NCI-H774 (cell line): ENCODE data around the gene TNPO3.
"Not testable (repeated sequence)": the region's sequence is repeated elsewhere in the genome, so short reads cannot be mapped to it uniquely, and the experiment has no call there.

Experiments used
- DNase-seq: peaks from one replicate; lab custom pipeline; 2025; lab: John Stamatoyannopoulos, UW

Gene TNPO3

GRCh38 chr7:128961030-128961659, 93.8 kb downstream of the TNPO3 start:
- no peak for DNase-seq

GRCh38 chr7:128959296-128959695, 95.6 kb downstream of the TNPO3 start:
- no peak for DNase-seq

- DNase-seq = no peak
Measured at GRCh38 chr7:128955981-128956380, 98.9 kb downstream of the TNPO3 start.

DNA sequence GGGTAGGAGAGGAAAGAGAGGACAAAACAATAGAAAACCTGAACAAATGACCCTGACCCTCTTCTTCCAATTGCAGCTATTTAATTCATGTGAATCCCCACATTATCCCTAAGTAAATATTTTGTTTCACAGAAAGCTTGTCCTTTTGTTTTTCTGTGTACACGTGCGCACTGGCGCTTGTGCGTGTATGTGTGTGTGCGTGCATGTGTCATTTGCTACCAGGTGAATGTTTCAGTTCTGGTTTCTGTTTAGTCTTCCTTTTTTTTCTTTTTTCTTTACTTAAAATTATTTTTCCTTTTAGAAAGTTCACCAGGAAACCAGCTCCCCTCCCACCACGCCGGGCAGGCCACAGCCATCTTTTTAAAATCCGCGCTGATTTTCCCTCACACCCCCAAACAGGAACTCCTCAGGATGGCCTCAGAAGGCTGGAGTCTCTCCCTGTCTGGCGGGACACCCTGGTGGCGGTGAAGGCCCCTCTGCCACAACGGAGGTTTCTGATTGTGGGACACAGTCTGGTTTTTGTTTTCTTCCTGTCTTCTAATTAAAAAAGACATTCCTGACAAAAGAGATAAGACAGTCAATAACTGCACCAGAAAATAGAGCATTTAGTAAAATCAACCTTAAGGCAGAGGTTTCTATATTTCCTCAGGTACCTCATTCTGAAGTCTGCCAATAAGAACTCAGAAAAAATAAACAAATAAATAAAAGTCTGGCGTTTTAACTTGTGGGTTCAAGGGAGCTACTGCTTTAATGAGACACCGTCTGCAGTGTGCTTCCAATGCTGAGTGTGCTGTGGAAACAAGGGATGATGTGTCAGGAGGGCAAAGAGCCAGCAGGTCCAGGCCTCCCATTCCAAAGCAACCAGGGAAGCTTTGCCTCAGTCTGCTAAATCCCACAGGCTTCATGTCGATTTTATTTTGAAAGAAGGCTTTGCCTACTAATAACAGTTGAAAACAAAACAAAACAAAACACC, 99.8 kb downstream of the TNPO3 start:
- peak; percentile 8 for DNase-seq

GRCh38 chr7:128954150-128954549, 100.8 kb downstream of the TNPO3 start:
- DNase-seq = no peak

DNA sequence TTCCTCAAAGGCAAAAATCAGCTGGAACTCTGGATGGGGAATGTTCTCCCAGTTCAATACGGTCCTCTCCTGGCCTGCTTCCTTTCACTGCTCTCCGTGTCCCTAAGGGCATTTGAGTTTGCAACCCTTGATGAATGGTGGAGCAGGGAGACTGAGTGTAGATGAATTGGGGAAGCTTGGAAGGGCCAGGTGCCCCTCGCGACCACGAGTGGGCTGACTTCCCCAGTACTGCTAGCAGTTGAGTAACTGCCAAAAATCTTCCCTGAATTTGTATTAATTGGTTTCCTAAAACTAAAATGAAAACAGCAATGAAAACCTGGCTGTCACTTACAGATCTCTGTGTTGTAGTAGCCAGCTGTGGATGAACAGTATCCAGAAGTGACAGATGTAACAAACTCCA, 103.6 kb downstream of the TNPO3 start:
- no peak for DNase-seq

GRCh38 chr7:128948976-128949760, 105.7 kb downstream of the TNPO3 start:
- no peak for DNase-seq

- DNase-seq = no peak
Measured at GRCh38 chr7:128948312-128948973, 106.5 kb downstream of the TNPO3 start.

GRCh38 chr7:128947854-128948253, 107.1 kb downstream of the TNPO3 start:
- no peak for DNase-seq

GRCh38 chr7:128946936-128947830, 107.7 kb downstream of the TNPO3 start:
- no peak for DNase-seq

- no peak for DNase-seq
Measured at GRCh38 chr7:128945668-128946366, 109.1 kb downstream of the TNPO3 start.

GRCh38 chr7:128944487-128945236, 110.2 kb downstream of the TNPO3 start:
- no peak for DNase-seq

GRCh38 chr7:128943251-128943650, 111.7 kb downstream of the TNPO3 start:
- DNase-seq = not testable (repeated sequence)

DNA sequence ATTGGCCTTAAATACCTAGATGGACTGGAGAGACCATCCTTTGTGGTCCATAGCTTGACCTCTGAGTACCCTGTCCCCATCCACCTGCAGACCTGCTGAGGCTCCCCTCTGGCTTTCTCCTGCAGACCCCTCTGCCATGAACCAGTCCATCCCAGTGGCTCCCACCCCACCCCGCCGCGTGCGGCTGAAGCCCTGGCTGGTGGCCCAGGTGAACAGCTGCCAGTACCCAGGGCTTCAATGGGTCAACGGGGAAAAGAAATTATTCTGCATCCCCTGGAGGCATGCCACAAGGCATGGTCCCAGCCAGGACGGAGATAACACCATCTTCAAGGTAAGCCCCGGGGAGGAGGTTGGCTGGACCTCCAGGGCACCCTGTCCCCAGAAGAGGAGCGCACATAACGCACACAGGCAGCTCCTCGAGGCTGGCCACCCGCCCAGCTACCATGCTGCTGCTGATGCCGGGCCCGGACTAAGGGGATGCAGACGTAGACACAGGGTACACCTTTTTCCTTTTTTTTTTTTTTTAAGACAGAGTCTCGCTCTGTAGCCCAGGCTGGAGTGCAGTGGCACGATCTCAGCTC, 112.9 kb downstream of the TNPO3 start:
- DNase-seq = no peak

DNA sequence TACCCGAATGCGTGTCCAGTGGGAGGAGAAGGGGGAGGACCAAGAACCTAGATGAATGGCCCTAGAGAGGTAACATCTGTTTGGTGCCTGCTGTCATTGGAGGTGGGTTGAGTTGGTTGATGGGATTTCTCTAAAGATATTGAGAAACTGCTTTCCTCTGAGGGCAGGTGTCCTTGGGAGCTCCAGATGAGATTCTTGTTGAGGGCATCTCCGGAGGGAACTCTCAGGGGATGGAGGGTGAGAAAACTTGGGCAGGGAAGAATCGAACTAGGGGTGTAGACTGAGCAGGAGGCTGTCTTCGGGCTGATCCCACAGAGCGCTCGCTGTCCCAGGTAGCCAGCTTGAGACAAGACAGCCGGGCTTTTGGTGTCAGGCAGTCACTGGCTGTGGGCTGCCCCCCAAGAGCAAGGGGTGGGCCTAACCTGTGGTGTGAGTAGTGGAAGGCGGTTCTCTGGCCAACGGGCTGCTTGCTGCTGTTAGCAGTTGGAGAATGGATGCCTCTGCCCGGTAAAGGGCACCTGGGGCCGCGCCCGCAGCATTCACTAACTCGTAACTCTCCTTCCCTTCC, 113.5 kb downstream of the TNPO3 start:
- DNase-seq = no peak

GRCh38 chr7:128940494-128941322, 114.2 kb downstream of the TNPO3 start:
- no peak for DNase-seq

- no peak for DNase-seq
Measured at GRCh38 chr7:128939861-128940410, 115.0 kb downstream of the TNPO3 start.
